ENCODE measurements around the gene BOC. TPM values are rescaled to one million over a fixed set of nuclear protein-coding genes. Genes with fewer than 3 reads are reported as not detected.

BOC gene
- total RNA-seq, 1 experiment from 2014 or later: 3.5 TPM

- no peaks in the 10 kb centered on the region for H4K20me1 ChIP-seq (ENCODE audit: control insufficient read depth, insufficient read depth, insufficient read length)
- WGBS (ENCODE audit: extremely low coverage, insufficient read length, low lambda C conversion rate): no CpG with 5 or more reads among the region's 4 CpGs
- H3K27me3 Mint-ChIP-seq (ENCODE audit: low read depth): 0 out of 2 replicates have a peak, but pooled peaks cover 2% of the 10 kb centered on the region
- no peak overlapping the region for H2BK20ac ChIP-seq (ENCODE audit: low read depth, low read length, poor library complexity, severe bottlenecking)
- no peak overlapping the region for H3K4ac ChIP-seq (ENCODE audit: low read depth, low read length)
- H3K27ac ChIP-seq (ENCODE audit: insufficient read length, low read depth, low read length): no peak overlapping the region
- no peaks in the 10 kb centered on the region for H3K23me2 ChIP-seq (ENCODE audit: insufficient read length, low read depth, low read length, poor library complexity, severe bottlenecking)
- H3K9ac ChIP-seq (ENCODE audit: extremely low read depth, insufficient read length, low read length): no peak overlapping the region
- H2AFZ ChIP-seq (ENCODE audit: low read length): no peak overlapping the region
- no peak overlapping the region for H3K27ac Mint-ChIP-seq
- H4K5ac ChIP-seq (ENCODE audit: insufficient read length, low read depth, low read length): no peak overlapping the region
- H2AK5ac ChIP-seq (ENCODE audit: insufficient read length, low read length): no peak overlapping the region
- H3K18ac ChIP-seq (ENCODE audit: insufficient read length, low read depth, low read length): no peak overlapping the region
- no peak overlapping the region for H4K8ac ChIP-seq (replicated peaks; ENCODE audit: insufficient read length, low read depth, low read length)
- no peaks in the 10 kb centered on the region for H3K9me3 ChIP-seq (ENCODE audit: control insufficient read depth, low read depth, low read length)
- TF ChIP-seq, protein P1, sequence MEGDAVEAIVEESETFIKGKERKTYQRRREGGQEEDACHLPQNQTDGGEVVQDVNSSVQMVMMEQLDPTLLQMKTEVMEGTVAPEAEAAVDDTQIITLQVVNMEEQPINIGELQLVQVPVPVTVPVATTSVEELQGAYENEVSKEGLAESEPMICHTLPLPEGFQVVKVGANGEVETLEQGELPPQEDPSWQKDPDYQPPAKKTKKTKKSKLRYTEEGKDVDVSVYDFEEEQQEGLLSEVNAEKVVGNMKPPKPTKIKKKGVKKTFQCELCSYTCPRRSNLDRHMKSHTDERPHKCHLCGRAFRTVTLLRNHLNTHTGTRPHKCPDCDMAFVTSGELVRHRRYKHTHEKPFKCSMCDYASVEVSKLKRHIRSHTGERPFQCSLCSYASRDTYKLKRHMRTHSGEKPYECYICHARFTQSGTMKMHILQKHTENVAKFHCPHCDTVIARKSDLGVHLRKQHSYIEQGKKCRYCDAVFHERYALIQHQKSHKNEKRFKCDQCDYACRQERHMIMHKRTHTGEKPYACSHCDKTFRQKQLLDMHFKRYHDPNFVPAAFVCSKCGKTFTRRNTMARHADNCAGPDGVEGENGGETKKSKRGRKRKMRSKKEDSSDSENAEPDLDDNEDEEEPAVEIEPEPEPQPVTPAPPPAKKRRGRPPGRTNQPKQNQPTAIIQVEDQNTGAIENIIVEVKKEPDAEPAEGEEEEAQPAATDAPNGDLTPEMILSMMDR (conservative IDR thresholded peaks at IDR 0.05): no peak
- peaks cover 21 to 35% of the 10 kb centered on the region in 2 experiments for H3K4me1 Mint-ChIP-seq
- no peak overlapping the region for H2BK120ac ChIP-seq (ENCODE audit: low read depth, low read length, poor library complexity, severe bottlenecking)
- DNase-seq: no peak
- no peak overlapping the region for H2BK15ac ChIP-seq (ENCODE audit: low read depth, low read length)
- no peak overlapping the region for H3K4me3 Mint-ChIP-seq
- no peak overlapping the region for H3T11ph ChIP-seq (ENCODE audit: low read length)
- H3K23ac ChIP-seq (ENCODE audit: insufficient read length, low read depth, low read length): no peak overlapping the region
- no peaks in the 10 kb centered on the region for H3K9me3 Mint-ChIP-seq
- H2BK5ac ChIP-seq (ENCODE audit: insufficient read length, low read length): no peak overlapping the region
- no peaks in the 10 kb centered on the region for H3K4me1 ChIP-seq (ENCODE audit: insufficient read depth, low read length)
- H3K4me2 ChIP-seq (ENCODE audit: insufficient read depth, insufficient read length, low read length): no peak overlapping the region
- no peak overlapping the region for H3K56ac ChIP-seq (ENCODE audit: insufficient read length, low read depth, low read length)
- no peak overlapping the region for H3K14ac ChIP-seq (ENCODE audit: insufficient read depth, low read length)
- no peaks in the 10 kb centered on the region for H3K79me1 ChIP-seq (ENCODE audit: insufficient read depth, low read depth, low read length, poor library complexity, severe bottlenecking)
- H4K91ac ChIP-seq (ENCODE audit: insufficient read length, low read depth, low read length): no peak overlapping the region
- no peaks in the 10 kb centered on the region for H3K27me3 ChIP-seq (ENCODE audit: insufficient read depth, low read length)
- H2BK12ac ChIP-seq (ENCODE audit: insufficient read length, low read depth, low read length): no peak overlapping the region
- no peaks in the 10 kb centered on the region for H3K79me2 ChIP-seq (ENCODE audit: insufficient read depth, low read length)
- H3K36me3 Mint-ChIP-seq (ENCODE audit: insufficient read depth in 1 of 3, low read depth in 3 of 3): peaks cover 0 to 25% (median 4%) of the 10 kb centered on the region in 3 experiments; a peak in 4 of 7 replicates
Observed at GRCh38 chr3:113277414-113277813, 66.1 kb downstream of the BOC start.
